HepG2 (cell line): ENCODE data around the gene SRD5A1. TPM values are rescaled to one million over a fixed set of nuclear protein-coding genes. Genes with fewer than 3 reads are reported as not detected.

Experiments
- ATAC-seq: fragments of 200-7000 bp; cut with Tn5 transposase; 3 replicates; pipeline ENCODE4 v1.9.1; 2020; ENCODE audit warnings: mild to moderate bottlenecking, moderate library complexity
- BruUV-seq: library from RNA; stranded (reverse); fragments of 400-500 nt; replicated peaks from 2 replicates; lab custom pipeline; 2021; lab: Mats Ljungman, UMichigan
- CTCF ChIA-PET: fragments of 300-600 bp; formaldehyde crosslinking; extraction: SDS; loops from one replicate; lab custom pipeline; 2021; ENCODE audit warnings: low total read pairs, inconsistent platforms, low intra/inter-chr PET ratio; lab: Yijun Ruan, JAX
- POLR2A ChIA-PET: fragments of 350-600 bp; sonication (Branson Sonifier 250); formaldehyde crosslinking; loops from one replicate; lab custom pipeline; 2020; ENCODE audit warnings: antibody characterized with exemption, inconsistent platforms; lab: Yijun Ruan, JAX
- DNase-seq: peaks from one replicate; pipeline ENCODE4 v3.0.0-alpha.2; 2015; ENCODE audit warnings: low spot score
- FAIRE-seq: peaks from 3 replicates; lab custom pipeline; 2011; peaks lifted over from hg19 to GRCh38; lab: Jason Lieb, UNC
- H2AFZ ChIP-seq: one replicate; pipeline ENCODE4 v1.6.1; 2011; ENCODE audit warnings: low read length, inconsistent platforms
- H3K27ac ChIP-seq: fragments of 300-600 bp; 3 replicates; pipeline ENCODE4 v1.8.0; 2011; ENCODE audit warnings: mixed run types, mild to moderate bottlenecking, mixed read lengths, low read length, inconsistent platforms; ENCODE audit not compliant: insufficient read depth; ENCODE audit errors: extremely low read length
- H3K27me3 ChIP-seq, 2 experiments: fragments of 200-600 bp in 1 of 2; 2 replicates in 1 of 2; 3 replicates in 1 of 2; pipeline versions ENCODE4 v1.6.0 to v1.8.0; 2011; ENCODE audit warnings: low read length in 2 of 2, mild to moderate bottlenecking in 2 of 2, moderate library complexity in 2 of 2, inconsistent platforms in 1 of 2; ENCODE audit not compliant: insufficient read depth in 2 of 2, control insufficient read depth in 1 of 2
- H3K36me3 ChIP-seq, 2 experiments: fragments of 200-600 bp in 1 of 2; replicated peaks in 1 of 2; 2 replicates in 1 of 2; 3 replicates in 1 of 2; pipeline versions ENCODE4 v1.5.1 to v1.8.0; 2011; ENCODE audit warnings: low read length in 2 of 2, inconsistent platforms in 1 of 2; ENCODE audit not compliant: insufficient read depth in 2 of 2, control insufficient read depth in 1 of 2
- H3K4me1 ChIP-seq: 2 replicates; pipeline ENCODE4 v1.5.1; 2012; ENCODE audit warnings: low read length, inconsistent platforms; ENCODE audit not compliant: insufficient read depth
- H3K4me2 ChIP-seq: 2 replicates; pipeline ENCODE4 v1.6.0; 2011; ENCODE audit warnings: low read depth, low read length, inconsistent platforms
- H3K4me3 ChIP-seq, 3 experiments: fragments of 200-600 bp in 1 of 3; sonication (generic), shearing (Covaris generic) in 1 of 3; replicated peaks in 1 of 3; 2 replicates each; pipeline ENCODE4 v1.5.1; 2011 to 2016; ENCODE audit warnings: low read length in 3 of 3, inconsistent platforms in 2 of 3, low read depth in 2 of 3, mild to moderate bottlenecking in 2 of 3, control low read depth in 1 of 3, mixed read lengths in 1 of 3; ENCODE audit not compliant: insufficient read depth in 1 of 3
- H3K79me2 ChIP-seq: one replicate; pipeline ENCODE4 v1.6.1; 2011; ENCODE audit warnings: low read length, inconsistent platforms; ENCODE audit not compliant: insufficient read depth
- H3K9ac ChIP-seq: 2 replicates; pipeline ENCODE4 v1.6.0; 2011; ENCODE audit warnings: mild to moderate bottlenecking, low read depth, low read length, inconsistent platforms; ENCODE audit not compliant: insufficient read depth
- H3K9me3 ChIP-seq: 2 replicates; pipeline ENCODE4 v1.5.1; 2012; ENCODE audit warnings: mild to moderate bottlenecking, low read length
- H4K20me1 ChIP-seq: 2 replicates; pipeline ENCODE4 v1.6.0; 2011; ENCODE audit warnings: inconsistent platforms, mild to moderate bottlenecking, low read length, moderate library complexity; ENCODE audit not compliant: insufficient read depth
- AGO2 ChIP-seq: fragments of 200-400 bp; formaldehyde crosslinking; optimal IDR thresholded peaks from 2 replicates; pipeline ENCODE3; 2017; ENCODE audit warnings: mild to moderate bottlenecking, low read depth, low read length, moderate library complexity
- ARID5B ChIP-seq: IDR thresholded peaks from 2 replicates; pipeline ENCODE4 v1.4.0; 2020; ENCODE audit warnings: mild to moderate bottlenecking, missing genetic modification reagents
- DNMT3B ChIP-seq: conservative IDR thresholded peaks from 2 replicates; pipeline ENCODE4 v1.6.1; 2016; ENCODE audit warnings: missing biosample characterization, control low read depth
- MBD4 ChIP-seq: IDR thresholded peaks from 2 replicates; pipeline ENCODE4 v1.6.1; 2012; ENCODE audit warnings: low read length, inconsistent platforms, borderline replicate concordance
- PHF21A ChIP-seq: sonication (generic); formaldehyde crosslinking; IDR thresholded peaks from 2 replicates; pipeline ENCODE4 v1.5.0; 2020; ENCODE audit warnings: mild to moderate bottlenecking, missing genetic modification reagents
- SNAPC2 ChIP-seq: sonication (generic); formaldehyde crosslinking; IDR thresholded peaks from 2 replicates; pipeline ENCODE4 v1.8.1; 2022; ENCODE audit warnings: mild to moderate bottlenecking, missing genetic modification reagents
- TMF1 ChIP-seq: sonication (generic); formaldehyde crosslinking; IDR thresholded peaks from 2 replicates; pipeline ENCODE4 v1.8.1; 2022; ENCODE audit warnings: low read depth, missing genetic modification reagents
- ZNF468 ChIP-seq: sonication (generic); formaldehyde crosslinking; IDR thresholded peaks from 2 replicates; pipeline ENCODE4 v1.8.0; 2022; ENCODE audit warnings: mild to moderate bottlenecking, moderate library complexity, missing genetic modification reagents
- ZNF850 ChIP-seq: sonication (generic); formaldehyde crosslinking; conservative IDR thresholded peaks from 2 replicates; pipeline ENCODE4 v1.9.0; 2021; ENCODE audit warnings: mild to moderate bottlenecking, missing genetic modification reagents
- ZUFSP ChIP-seq: sonication (generic); formaldehyde crosslinking; IDR thresholded peaks from 2 replicates; pipeline ENCODE4 v1.9.0; 2021; ENCODE audit warnings: missing genetic modification reagents, mild to moderate bottlenecking, borderline replicate concordance
- WGBS: methylation state at CpG from one replicate; pipeline ENCODE4 v1.1.6; 2017; ENCODE audit warnings: low lambda C conversion rate; 5-methylcytosine and 5-hydroxymethylcytosine counted together
- in situ Hi-C: cut with HindIII; loops from 2 replicates; pipeline ENCODE4 v1.10.0; 2017; ENCODE audit warnings: low pct_unique_long_range_greater_than_20kb; ENCODE audit not compliant: extremely low pct_ligation_motif_present
- intact Hi-C: fragments of 100-400 bp; cut with micrococcal nuclease; formaldehyde crosslinking; loops from one replicate; pipeline ENCODE4 v1.10.0; 2022; ENCODE audit not compliant: unreplicated experiment
- polyA plus RNA-seq, 8 experiments: library from polyadenylated mRNA; depleted of rRNA in 3 of 8; stranded (reverse) in 7 of 8; unstranded in 1 of 8; fragments of >200 nt; fragmentation: Illumina TruSeq in 4 of 8; extraction: Trizol in 4 of 8; gene quantifications; 2 replicates each; pipeline versions ENCODE4 v1.2.1 to v1.2.3, GENCODE V29; 2011 to 2016; ENCODE audit warnings: low read depth in 4 of 8, missing spikeins in 1 of 8, mixed read lengths in 1 of 8; ENCODE audit not compliant: insufficient read depth in 1 of 8
- total RNA-seq, 5 experiments: library from RNA; depleted of rRNA; stranded (reverse); fragments of >200 nt; fragmentation: Illumina TruSeq; extraction: Trizol; gene quantifications; 2 replicates each; pipeline ENCODE4 v1.2.3, GENCODE V29; 2016; ENCODE audit warnings: low read depth in 1 of 5

The SRD5A1 gene
- total and polyA plus RNA-seq, 2 of the 13 experiments (the other 11 are each of a cell fraction or from before 2014, with no cell fraction given) = 6.1 to 9.9 TPM

- H4K20me1 ChIP-seq = no peaks in the 10 kb centered on the region
- FAIRE-seq (no peak), DNase-seq (no peak), ATAC-seq (no peak)
- no peaks in the 10 kb centered on the region for H3K9me3 ChIP-seq
- H3K27me3 ChIP-seq = no peaks in the 10 kb centered on the region
- H2AFZ ChIP-seq = no peak overlapping the region
- peaks cover 43 to 88% of the 10 kb centered on the region in 2 experiments for H3K36me3 ChIP-seq
- H3K9ac ChIP-seq = no peak overlapping the region
- BruUV-seq = no TSS peak
- H3K4me2 ChIP-seq = no peak overlapping the region
- WGBS = 100% methylated on average over 3 of the region's 5 CpGs
- no peak overlapping the region for H3K27ac ChIP-seq
- in situ Hi-C loops (no loop called here), intact Hi-C loops (no loop called here)
- no peaks in the 10 kb centered on the region for H3K4me1 ChIP-seq
- no peaks in the 10 kb centered on the region for H3K79me2 ChIP-seq
- no peak overlapping the region for H3K4me3 ChIP-seq
- ChIA-PET CTCF (no interaction called here), POLR2A (no interaction called here)
- TF ChIP-seq AGO2 (peak; percentile 27), MBD4 (no peak), TMF1 (no peak)
Measured at GRCh38 chr5:6603643-6604042, 29.6 kb upstream of the SRD5A1 start.

GRCh38 chr5:6604341-6604740 is 28.9 kb upstream of the SRD5A1 start:
- Histone ChIP-seq H2AFZ (no peak overlapping the region), H3K4me1 (no peaks in the 10 kb centered on the region), H3K27me3 (no peaks in the 10 kb centered on the region), H3K4me2 (no peak overlapping the region), H3K9ac (no peak overlapping the region), H3K27ac (no peak overlapping the region), H3K79me2 (no peaks in the 10 kb centered on the region), H3K36me3 (peaks cover 46 to 91% of the 10 kb centered on the region in 2 experiments), H3K4me3 (no peak overlapping the region), H4K20me1 (no peaks in the 10 kb centered on the region), H3K9me3 (no peaks in the 10 kb centered on the region)
- 100% methylated on average over 4 of the region's 6 CpGs for WGBS
- in situ Hi-C loops (no loop called here), intact Hi-C loops (no loop called here)
- no TSS peak for BruUV-seq
- no peak for ATAC-seq
- POLR2A ChIA-PET = no interaction called here
- CTCF ChIA-PET = no interaction called here
- no peak for FAIRE-seq
- no peak for DNase-seq
- no peak for TF ChIP-seq DNMT3B (CRISPR knock-in tag)
- TF ChIP-seq ZUFSP (CRISPR knock-in tag) = no peak
- no peak for TF ChIP-seq ZNF850
- no peak for TF ChIP-seq PHF21A (CRISPR knock-in tag)
- TF ChIP-seq SNAPC2 (CRISPR knock-in tag) = no peak
- TF ChIP-seq ZNF468 (CRISPR knock-in tag) = no peak
- no peak for TF ChIP-seq ARID5B (CRISPR knock-in tag)
